Right lobe of liver (tissue), 4 donors: ENCODE data around the gene PAF1.

Experiments
- POLR2A ChIP-seq: fragments of 450-650 bp; IDR thresholded peaks from one replicate; pipeline ENCODE4 v1.6.1; 2017; ENCODE audit warnings: antibody characterized with exemption, mild to moderate bottlenecking
- TF ChIP-seq, protein P1 (sequence below), 4 donors: fragments of 200-600 bp in 3 of 4; fragments of 450-650 bp in 1 of 4; IDR thresholded peaks; one replicate each; pipeline versions ENCODE4 v1.5.1 to v1.8.0; 2016 to 2022; ENCODE audit warnings: antibody characterized with exemption in 4 of 4, mild to moderate bottlenecking in 2 of 4
- donor health status: DM: no; HTN: no; CAD: no.
- donor health status: DM: no; HTN: no; CAD: no.
- donor health status: DM: no; HTN: yes; CAD: no.

DNA sequence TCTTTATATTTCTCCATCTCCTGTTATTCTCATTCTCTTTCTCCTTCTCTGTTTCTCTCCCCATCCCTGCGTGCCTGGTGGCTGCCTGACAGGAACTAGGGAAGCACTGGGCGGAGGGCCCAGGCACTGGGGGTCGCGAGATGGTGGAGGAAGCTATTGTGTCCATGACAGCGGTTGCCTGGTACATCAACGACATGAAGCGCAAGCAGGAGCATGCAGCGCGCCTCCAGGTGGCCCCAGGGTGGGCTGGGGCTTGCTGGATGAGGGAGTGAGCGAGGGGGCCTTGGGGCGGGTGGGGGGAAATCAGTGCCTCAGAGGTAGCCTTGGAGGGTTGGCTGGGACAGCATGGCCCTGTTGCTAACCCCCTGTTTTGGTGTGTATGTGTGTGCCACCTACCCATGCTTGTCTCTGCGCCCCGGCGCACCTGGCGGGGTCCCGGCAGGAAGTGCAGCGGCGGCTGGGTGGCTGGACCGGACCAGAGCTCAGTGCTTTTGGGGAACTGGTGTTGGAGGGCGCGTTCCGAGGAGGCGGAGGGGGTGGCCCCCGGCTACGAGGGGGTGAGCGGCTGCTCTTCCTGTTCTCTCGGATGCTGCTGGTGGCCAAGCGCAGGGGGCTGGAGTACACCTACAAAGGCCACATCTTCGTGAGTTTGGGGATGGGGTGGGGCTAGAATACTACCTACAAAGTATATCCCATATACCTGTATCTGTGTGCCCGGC is 26.7 kb upstream of the PAF1 start:
- TF ChIP-seq, protein P1, sequence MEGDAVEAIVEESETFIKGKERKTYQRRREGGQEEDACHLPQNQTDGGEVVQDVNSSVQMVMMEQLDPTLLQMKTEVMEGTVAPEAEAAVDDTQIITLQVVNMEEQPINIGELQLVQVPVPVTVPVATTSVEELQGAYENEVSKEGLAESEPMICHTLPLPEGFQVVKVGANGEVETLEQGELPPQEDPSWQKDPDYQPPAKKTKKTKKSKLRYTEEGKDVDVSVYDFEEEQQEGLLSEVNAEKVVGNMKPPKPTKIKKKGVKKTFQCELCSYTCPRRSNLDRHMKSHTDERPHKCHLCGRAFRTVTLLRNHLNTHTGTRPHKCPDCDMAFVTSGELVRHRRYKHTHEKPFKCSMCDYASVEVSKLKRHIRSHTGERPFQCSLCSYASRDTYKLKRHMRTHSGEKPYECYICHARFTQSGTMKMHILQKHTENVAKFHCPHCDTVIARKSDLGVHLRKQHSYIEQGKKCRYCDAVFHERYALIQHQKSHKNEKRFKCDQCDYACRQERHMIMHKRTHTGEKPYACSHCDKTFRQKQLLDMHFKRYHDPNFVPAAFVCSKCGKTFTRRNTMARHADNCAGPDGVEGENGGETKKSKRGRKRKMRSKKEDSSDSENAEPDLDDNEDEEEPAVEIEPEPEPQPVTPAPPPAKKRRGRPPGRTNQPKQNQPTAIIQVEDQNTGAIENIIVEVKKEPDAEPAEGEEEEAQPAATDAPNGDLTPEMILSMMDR (IDR thresholded peaks at IDR 0.05) = no peak
- no peak for TF ChIP-seq POLR2A
